Glutamatergic neuron (in vitro differentiated cells): ENCODE data around the gene TBX1. TPM values are rescaled to one million over a fixed set of nuclear protein-coding genes. Genes with fewer than 3 reads are reported as not detected.

Experiments
- DNase-seq: peaks from one replicate; pipeline ENCODE4 v3.0.0; 2022
- H3K27ac Mint-ChIP-seq: one replicate; pipeline ENCODE4 v1.8.0; 2020; ENCODE audit warnings: mild to moderate bottlenecking, mixed read lengths, inconsistent platforms; ENCODE audit not compliant: unreplicated experiment
- H3K27me3 Mint-ChIP-seq: one replicate; pipeline ENCODE4 v1.8.0; 2020; ENCODE audit warnings: mild to moderate bottlenecking, moderate library complexity, mixed read lengths, inconsistent platforms; ENCODE audit not compliant: unreplicated experiment
- H3K36me3 Mint-ChIP-seq: one replicate; pipeline ENCODE4 v1.8.0; 2020; ENCODE audit warnings: mild to moderate bottlenecking, mixed read lengths, inconsistent platforms; ENCODE audit not compliant: unreplicated experiment
- H3K4me1 Mint-ChIP-seq: one replicate; pipeline ENCODE4 v1.8.0; 2020; ENCODE audit warnings: mild to moderate bottlenecking, low read depth, mixed read lengths, inconsistent platforms; ENCODE audit not compliant: unreplicated experiment
- H3K4me3 Mint-ChIP-seq: one replicate; pipeline ENCODE4 v1.8.0; 2020; ENCODE audit warnings: mild to moderate bottlenecking, mixed read lengths, inconsistent platforms; ENCODE audit not compliant: unreplicated experiment
- H3K9me3 Mint-ChIP-seq: one replicate; pipeline ENCODE4 v1.8.0; 2020; ENCODE audit warnings: mild to moderate bottlenecking, moderate library complexity, mixed read lengths, inconsistent platforms; ENCODE audit not compliant: unreplicated experiment
- long read RNA-seq: library from polyadenylated mRNA; unstranded; transcript quantifications from one replicate; pipeline ENCODE4 v2.0.0, GENCODE V29; 2020; ENCODE audit not compliant: unreplicated experiment
- total RNA-seq: library from RNA; stranded (reverse); fragmentation: NEBNext Ultra II Directional; extraction: Animal tissue kit (Norgen Biotek cat#: 25700); gene quantifications from one replicate; pipeline ENCODE4 v1.2.1, GENCODE V29; 2021; ENCODE audit not compliant: unreplicated experiment
- TF ChIP-seq, protein P1 (sequence below): fragments of 200-600 bp; sonication (generic); IDR thresholded peaks from one replicate; pipeline ENCODE4 v1.5.0; 2021; ENCODE audit not compliant: partially characterized antibody, unreplicated experiment

TBX1 gene
- 2.4 TPM for total RNA-seq
- long read RNA-seq: 0 reads

DNA sequence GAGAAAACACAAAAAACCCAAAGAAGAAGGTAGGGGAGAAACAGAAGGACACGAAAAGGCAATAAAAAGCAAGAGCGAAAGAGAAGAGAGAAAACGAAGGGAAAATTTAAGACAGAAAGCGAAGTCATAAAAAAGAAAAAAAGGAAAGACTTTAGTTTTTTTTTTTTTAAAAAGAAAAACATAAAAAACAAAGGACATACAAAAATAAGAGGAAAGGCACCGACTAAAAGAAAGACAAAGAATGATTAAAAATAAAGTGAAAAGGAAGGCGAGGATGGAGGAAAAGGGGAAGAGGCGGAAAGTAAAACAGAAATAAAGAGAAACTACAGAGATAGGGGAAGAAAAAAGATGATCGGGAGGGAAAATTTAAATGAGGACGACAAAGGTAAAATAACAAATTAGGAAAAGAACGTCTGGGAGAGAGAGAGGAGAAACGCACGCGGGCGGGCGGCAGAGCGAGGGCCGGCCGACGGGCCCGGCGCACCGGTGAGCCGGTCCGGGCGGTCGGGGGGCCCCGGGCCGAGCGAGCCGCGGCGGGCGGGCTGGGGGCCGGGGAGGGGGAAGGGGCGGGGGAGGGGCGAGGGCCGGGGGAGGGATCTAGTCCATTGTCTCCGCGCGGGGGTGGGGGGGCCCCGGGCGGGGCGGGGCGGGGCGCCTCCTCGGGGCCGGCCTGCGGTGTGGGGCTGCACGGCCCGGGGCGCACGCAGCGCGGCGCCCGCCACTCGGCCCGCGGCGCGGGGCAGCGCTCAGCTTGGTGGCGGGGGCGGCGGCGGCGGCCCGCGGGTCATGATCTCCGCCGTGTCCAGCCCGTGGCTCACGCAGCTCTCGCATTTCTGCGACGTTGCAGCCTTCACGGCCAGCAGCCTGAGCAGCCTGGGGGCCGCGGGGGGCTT lies at the start of gene TBX1:
TBX1 (plus strand) TSS at position 721 of the 893 bp plus-strand sequence; CDS start at position 787, 66 bp downstream.
- Mint-ChIP-seq H3K27ac (peak within 1 kb of the TSS; percentile 26), H3K27me3 (peaks cover 37% of the 10 kb centered on the region), H3K9me3 (peaks cover 9% of the 10 kb centered on the region), H3K4me3 (peak within 1 kb of the TSS; percentile 90), H3K36me3 (peaks cover 6% of the 10 kb centered on the region), H3K4me1 (peaks cover 11% of the 10 kb centered on the region)
- TF ChIP-seq, protein P1, sequence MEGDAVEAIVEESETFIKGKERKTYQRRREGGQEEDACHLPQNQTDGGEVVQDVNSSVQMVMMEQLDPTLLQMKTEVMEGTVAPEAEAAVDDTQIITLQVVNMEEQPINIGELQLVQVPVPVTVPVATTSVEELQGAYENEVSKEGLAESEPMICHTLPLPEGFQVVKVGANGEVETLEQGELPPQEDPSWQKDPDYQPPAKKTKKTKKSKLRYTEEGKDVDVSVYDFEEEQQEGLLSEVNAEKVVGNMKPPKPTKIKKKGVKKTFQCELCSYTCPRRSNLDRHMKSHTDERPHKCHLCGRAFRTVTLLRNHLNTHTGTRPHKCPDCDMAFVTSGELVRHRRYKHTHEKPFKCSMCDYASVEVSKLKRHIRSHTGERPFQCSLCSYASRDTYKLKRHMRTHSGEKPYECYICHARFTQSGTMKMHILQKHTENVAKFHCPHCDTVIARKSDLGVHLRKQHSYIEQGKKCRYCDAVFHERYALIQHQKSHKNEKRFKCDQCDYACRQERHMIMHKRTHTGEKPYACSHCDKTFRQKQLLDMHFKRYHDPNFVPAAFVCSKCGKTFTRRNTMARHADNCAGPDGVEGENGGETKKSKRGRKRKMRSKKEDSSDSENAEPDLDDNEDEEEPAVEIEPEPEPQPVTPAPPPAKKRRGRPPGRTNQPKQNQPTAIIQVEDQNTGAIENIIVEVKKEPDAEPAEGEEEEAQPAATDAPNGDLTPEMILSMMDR: no peak
- DNase-seq: no peak

DNA sequence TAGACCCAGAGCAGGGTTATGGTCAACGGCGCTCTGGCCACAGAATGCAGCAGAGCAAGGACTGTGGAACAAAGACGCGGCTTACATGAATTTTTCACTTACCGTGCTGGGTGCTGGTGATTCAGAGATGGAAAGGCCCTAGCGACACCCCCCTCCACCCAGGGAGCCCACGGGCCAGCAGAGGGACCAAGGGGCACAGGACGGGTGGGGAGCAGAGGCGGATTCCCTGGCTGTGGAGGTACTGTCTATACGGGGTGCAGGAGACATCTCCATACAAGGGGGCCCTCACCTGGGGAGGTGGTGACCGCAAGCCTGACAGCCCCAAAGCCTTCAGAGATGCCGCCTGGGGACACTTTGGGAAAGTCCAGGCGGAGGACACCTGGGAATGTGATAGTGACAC lies 47.3 kb upstream of the TBX1 start:
- Mint-ChIP-seq H3K4me3 (peak overlapping the region; percentile 68), H3K27me3 (peaks cover 16% of the 10 kb centered on the region), H3K4me1 (peaks cover 7% of the 10 kb centered on the region), H3K36me3 (no peaks in the 10 kb centered on the region), H3K27ac (no peak overlapping the region), H3K9me3 (peaks cover 9% of the 10 kb centered on the region)
- no peak for DNase-seq
- TF ChIP-seq, protein P1: no peak

DNA sequence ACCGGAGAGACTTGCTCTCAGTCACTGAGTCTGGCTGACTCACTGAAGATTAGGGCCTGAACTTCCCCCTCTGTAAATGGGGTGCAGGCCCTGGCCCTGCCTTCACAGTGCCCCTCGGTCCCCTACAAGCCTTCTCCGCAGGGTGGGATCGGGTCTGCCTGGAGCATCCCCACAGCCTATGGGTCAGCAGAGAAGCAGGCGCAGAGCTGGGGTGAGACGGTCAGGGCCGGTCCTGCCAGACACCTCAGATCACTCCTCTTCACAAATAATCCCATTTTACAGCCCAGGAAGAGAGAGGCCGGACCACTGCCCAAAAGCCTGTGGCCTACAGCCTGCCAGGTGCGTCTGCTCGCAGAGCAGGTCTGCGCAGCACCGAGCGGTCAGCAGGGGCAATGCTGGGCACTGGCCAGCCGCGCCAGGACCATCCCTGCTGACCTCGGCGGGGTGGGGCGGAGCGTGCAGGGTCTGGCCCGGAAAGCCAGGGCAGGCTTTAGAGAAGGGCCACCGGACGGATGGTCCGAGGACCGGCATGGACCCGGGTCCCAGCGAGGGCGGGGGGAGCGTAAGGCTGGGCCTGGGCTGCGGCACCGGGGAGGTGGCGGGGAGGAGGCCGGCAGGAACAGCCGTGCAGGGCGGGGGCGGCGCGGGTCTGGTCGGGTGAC lies 46.8 kb upstream of the TBX1 start:
- H3K36me3 Mint-ChIP-seq: no peaks in the 10 kb centered on the region
- TF ChIP-seq, protein P1: no peak
- DNase-seq: peak; percentile 63
- H3K27me3 Mint-ChIP-seq: peaks cover 16% of the 10 kb centered on the region
- H3K27ac Mint-ChIP-seq: no peak overlapping the region
- peak overlapping the region; percentile 68 for H3K4me3 Mint-ChIP-seq
- H3K9me3 Mint-ChIP-seq: peaks cover 9% of the 10 kb centered on the region
- peaks cover 7% of the 10 kb centered on the region for H3K4me1 Mint-ChIP-seq

DNA sequence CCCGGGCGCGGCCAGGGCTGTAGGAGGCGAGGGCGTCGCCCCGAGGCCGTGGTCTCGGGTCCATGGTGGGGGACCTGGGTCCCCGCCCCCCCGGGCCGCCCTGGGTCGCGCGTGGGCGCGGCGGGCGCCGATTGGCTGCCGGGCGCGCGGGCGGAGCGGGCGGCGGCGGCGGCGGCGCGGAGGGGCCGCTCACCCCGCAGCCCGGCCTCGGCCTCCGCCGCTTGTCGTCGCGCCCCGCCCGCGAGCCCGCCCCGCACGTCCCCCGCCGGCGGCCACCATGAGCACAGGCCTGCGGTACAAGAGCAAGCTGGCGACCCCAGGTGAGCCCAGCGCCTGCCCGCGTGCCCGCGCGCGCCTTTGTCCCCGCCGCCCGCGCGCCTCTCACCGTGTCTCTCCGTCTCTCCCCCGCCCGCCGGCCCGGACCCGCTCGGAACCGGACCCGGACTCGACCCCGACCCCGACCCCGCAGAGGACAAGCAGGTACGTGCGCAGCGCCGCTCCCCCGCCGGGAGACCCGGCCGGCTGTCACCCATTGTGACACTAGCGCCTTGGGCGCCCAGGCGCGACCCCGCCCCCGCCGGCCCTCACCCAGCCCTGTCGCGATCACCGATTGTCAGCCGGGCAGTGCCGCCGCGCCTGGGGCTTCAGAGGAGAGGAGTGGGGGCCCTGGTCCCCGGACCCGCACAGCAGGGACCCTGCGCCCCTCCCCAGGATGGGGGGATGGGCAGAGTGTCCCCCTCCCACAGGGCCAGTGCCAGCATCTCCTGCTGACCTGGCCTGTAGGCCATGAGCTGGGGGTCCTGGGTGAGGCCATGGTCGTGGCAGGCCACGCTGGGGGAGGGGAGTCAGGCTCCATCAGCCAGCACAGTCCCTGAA lies 46.0 kb upstream of the TBX1 start, which contains the start of gene SEPTIN5:
SEPTIN5 (plus strand) TSS at position 192 of the 876 bp plus-strand sequence; CDS start at position 278, 86 bp downstream.
- Mint-ChIP-seq H3K4me1 (peaks cover 7% of the 10 kb centered on the region), H3K27me3 (peaks cover 20% of the 10 kb centered on the region), H3K4me3 (peak within 1 kb of the TSS; percentile 76), H3K36me3 (no peaks in the 10 kb centered on the region), H3K27ac (peak within 1 kb of the TSS; percentile 59), H3K9me3 (peaks cover 12% of the 10 kb centered on the region)
- TF ChIP-seq, protein P1: no peak
- DNase-seq: peak; percentile 66
